Esophagus muscularis mucosa (tissue), 4 donors: ENCODE data around the gene DEFB131B. TPM values are rescaled to one million over a fixed set of nuclear protein-coding genes. Genes with fewer than 3 reads are reported as not detected.
"Not testable (repeated sequence)": the region's sequence is repeated elsewhere in the genome, so short reads cannot be mapped to it uniquely, and the experiment has no call there.

ENCODE experiments used
- DNase-seq: peaks from one replicate; pipeline ENCODE4 v3.0.0-alpha.2; 2017; ENCODE audit errors: extremely low spot score
- H3K27ac ChIP-seq, 4 donors: fragments of 200-600 bp; sonication (generic); replicated peaks in 1 of 4; 1 replicate in 3 of 4; 2 replicates in 1 of 4; pipeline ENCODE4 v1.5.1; 2016 to 2019; ENCODE audit warnings: mild to moderate bottlenecking in 1 of 4
- H3K27me3 ChIP-seq, 4 donors: fragments of 200-600 bp; sonication (generic); one replicate each; pipeline versions ENCODE4 v1.5.1 to v1.6.0; 2016 to 2019
- H3K36me3 ChIP-seq, 4 donors: fragments of 200-600 bp; sonication (generic); one replicate each; pipeline ENCODE4 v1.5.1; 2016 to 2019
- H3K4me1 ChIP-seq, 4 donors: fragments of 200-600 bp; sonication (generic); one replicate each; pipeline ENCODE4 v1.5.1; 2016 to 2019
- H3K4me3 ChIP-seq, 4 donors: fragments of 200-600 bp; sonication (generic); 1 replicate in 2 of 4; 2 replicates in 2 of 4; pipeline ENCODE4 v1.5.1; 2016 to 2019; ENCODE audit warnings: mild to moderate bottlenecking in 4 of 4, moderate library complexity in 1 of 4
- H3K9me3 ChIP-seq, 4 donors: fragments of 200-600 bp; sonication (generic); 1 replicate in 3 of 4; 2 replicates in 1 of 4; pipeline ENCODE4 v1.5.1; 2016 to 2019
- EP300 ChIP-seq: sonication (generic); formaldehyde crosslinking; IDR thresholded peaks from one replicate; pipeline ENCODE4 v1.6.1; 2017; ENCODE audit warnings: antibody characterized with exemption
- POLR2A ChIP-seq: fragments of 450-650 bp; IDR thresholded peaks from one replicate; pipeline ENCODE4 v1.6.1; 2017; ENCODE audit warnings: antibody characterized with exemption, moderate library complexity, mild to moderate bottlenecking, low read depth
- POLR2AphosphoS5 ChIP-seq, 2 donors: sonication (generic); formaldehyde crosslinking; IDR thresholded peaks; one replicate each; pipeline ENCODE4 v1.6.1; 2017; ENCODE audit warnings: antibody characterized with exemption in 2 of 2
- WGBS: methylation state at CpG from one replicate; pipeline ENCODE4 v1.1.5; 2018; 5-methylcytosine and 5-hydroxymethylcytosine counted together
- intact Hi-C: fragments of 100-400 bp; cut with DNase I; formaldehyde crosslinking; loops from one replicate; pipeline ENCODE4 v1.15.1; 2023
- total RNA-seq, 4 donors: library from RNA; depleted of rRNA; stranded (reverse); fragments of >200 nt; gene quantifications; one replicate each; pipeline versions ENCODE4 v1.1.0 to v1.2.1, GENCODE V29; 2016
- TF ChIP-seq, protein P1 (sequence below), 3 experiments: fragments of 200-600 bp in 2 of 3; fragments of 450-650 bp in 1 of 3; sonication (generic) in 2 of 3; IDR thresholded peaks; one replicate each; pipeline ENCODE4 v1.5.1; 2017 to 2019; ENCODE audit warnings: antibody characterized with exemption in 3 of 3, mild to moderate bottlenecking in 2 of 3, moderate library complexity in 1 of 3

Gene DEFB131B
- total RNA-seq, 4 donors from 2014 or later = not detected

DNA sequence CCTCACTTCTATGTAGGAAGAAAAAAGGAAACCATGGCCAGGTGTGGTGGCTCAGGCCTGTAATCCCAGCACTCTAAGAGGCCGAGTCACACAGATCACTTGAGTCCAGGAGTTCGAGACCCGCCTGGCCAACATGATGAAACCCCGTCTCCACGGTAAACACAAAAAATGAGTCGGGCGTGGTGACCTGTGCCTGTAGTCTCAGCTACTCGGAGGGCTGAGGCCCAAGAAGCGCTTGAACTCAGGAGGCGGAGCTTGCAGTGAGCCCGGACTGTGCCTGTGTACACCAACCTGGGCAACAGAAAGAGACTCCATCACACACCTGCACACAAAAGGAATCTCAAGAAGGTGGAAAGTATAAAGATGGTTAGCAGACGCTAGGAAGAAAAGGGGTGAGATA lies 17.7 kb downstream of the DEFB131B start:
- intact Hi-C loops = no loop called here
- H3K27ac ChIP-seq = no peak overlapping the region
- WGBS = 95% methylated on average over 12 of the region's 12 CpGs
- no peak for DNase-seq
- H3K9me3 ChIP-seq = no peaks in the 10 kb centered on the region
- no peak overlapping the region for H3K4me3 ChIP-seq
- TF ChIP-seq POLR2A (no peak), POLR2AphosphoS5 (IDR thresholded peaks at IDR 0.05) (no peak), EP300 (no peak)
- TF ChIP-seq, protein P1, sequence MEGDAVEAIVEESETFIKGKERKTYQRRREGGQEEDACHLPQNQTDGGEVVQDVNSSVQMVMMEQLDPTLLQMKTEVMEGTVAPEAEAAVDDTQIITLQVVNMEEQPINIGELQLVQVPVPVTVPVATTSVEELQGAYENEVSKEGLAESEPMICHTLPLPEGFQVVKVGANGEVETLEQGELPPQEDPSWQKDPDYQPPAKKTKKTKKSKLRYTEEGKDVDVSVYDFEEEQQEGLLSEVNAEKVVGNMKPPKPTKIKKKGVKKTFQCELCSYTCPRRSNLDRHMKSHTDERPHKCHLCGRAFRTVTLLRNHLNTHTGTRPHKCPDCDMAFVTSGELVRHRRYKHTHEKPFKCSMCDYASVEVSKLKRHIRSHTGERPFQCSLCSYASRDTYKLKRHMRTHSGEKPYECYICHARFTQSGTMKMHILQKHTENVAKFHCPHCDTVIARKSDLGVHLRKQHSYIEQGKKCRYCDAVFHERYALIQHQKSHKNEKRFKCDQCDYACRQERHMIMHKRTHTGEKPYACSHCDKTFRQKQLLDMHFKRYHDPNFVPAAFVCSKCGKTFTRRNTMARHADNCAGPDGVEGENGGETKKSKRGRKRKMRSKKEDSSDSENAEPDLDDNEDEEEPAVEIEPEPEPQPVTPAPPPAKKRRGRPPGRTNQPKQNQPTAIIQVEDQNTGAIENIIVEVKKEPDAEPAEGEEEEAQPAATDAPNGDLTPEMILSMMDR (IDR thresholded peaks at IDR 0.05) = no peak
- H3K36me3 ChIP-seq = peaks cover 0 to 7% (median 0%) of the 10 kb centered on the region in 4 donors
- no peaks in the 10 kb centered on the region for H3K4me1 ChIP-seq
- H3K27me3 ChIP-seq = no peaks in the 10 kb centered on the region

- 77% methylated on average over 14 of the region's 14 CpGs for WGBS
- H3K4me1 ChIP-seq, H3K9me3 ChIP-seq, H3K27ac ChIP-seq, DNase-seq, H3K27me3 ChIP-seq, intact Hi-C loops, H3K4me3 ChIP-seq: not testable (repeated sequence)
- peaks cover 0 to 32% (median 4%) of the 10 kb centered on the region in 4 donors for H3K36me3 ChIP-seq
Measured at GRCh38 chr11:71901137-71901536, 22.9 kb downstream of the DEFB131B start.

- H3K27ac ChIP-seq = no peak overlapping the region
- DNase-seq = no peak
- peaks cover 4 to 54% (median 24%) of the 10 kb centered on the region in 4 donors for H3K36me3 ChIP-seq
- intact Hi-C loops = no loop called here
- no peaks in the 10 kb centered on the region for H3K4me1 ChIP-seq
- no peaks in the 10 kb centered on the region for H3K9me3 ChIP-seq
- WGBS = 92% methylated on average over 9 of the region's 9 CpGs
- no peak for TF ChIP-seq POLR2A
- TF ChIP-seq, protein P1 (IDR thresholded peaks at IDR 0.05) = no peak
- no peak for TF ChIP-seq EP300
- TF ChIP-seq POLR2AphosphoS5 (IDR thresholded peaks at IDR 0.05) = no peak
- H3K4me3 ChIP-seq = no peak overlapping the region
- no peaks in the 10 kb centered on the region for H3K27me3 ChIP-seq
Measured at GRCh38 chr11:71908218-71908617, 30.0 kb downstream of the DEFB131B start.

- peaks cover 23 to 60% (median 43%) of the 10 kb centered on the region in 4 donors for H3K36me3 ChIP-seq
- DNase-seq, H3K4me3 ChIP-seq, intact Hi-C loops, H3K27ac ChIP-seq, H3K9me3 ChIP-seq, H3K4me1 ChIP-seq, H3K27me3 ChIP-seq: not testable (repeated sequence)
- 94% methylated on average over 5 of the region's 5 CpGs for WGBS
Measured at GRCh38 chr11:71910775-71911174, 32.5 kb downstream of the DEFB131B start.

- H3K27me3 ChIP-seq, DNase-seq, H3K27ac ChIP-seq, H3K4me1 ChIP-seq, H3K4me3 ChIP-seq, intact Hi-C loops, H3K9me3 ChIP-seq: not testable (repeated sequence)
- 88% methylated on average over 10 of the region's 10 CpGs for WGBS
- H3K36me3 ChIP-seq = peaks cover 25 to 65% (median 49%) of the 10 kb centered on the region in 4 donors
Measured at GRCh38 chr11:71911321-71911985, 33.2 kb downstream of the DEFB131B start.

- H3K4me1 ChIP-seq, H3K27me3 ChIP-seq, H3K27ac ChIP-seq, DNase-seq, H3K4me3 ChIP-seq, intact Hi-C loops, H3K9me3 ChIP-seq: not testable (repeated sequence)
- H3K36me3 ChIP-seq = peaks cover 25 to 69% (median 50%) of the 10 kb centered on the region in 4 donors
- WGBS = 96% methylated on average over 10 of the region's 10 CpGs
Measured at GRCh38 chr11:71911986-71912340, 33.7 kb downstream of the DEFB131B start.
